ENCODE results near the gene APOL3. TPM values are rescaled to one million over a fixed set of nuclear protein-coding genes. Genes with fewer than 3 reads are reported as not detected.
A peak's percentile ranks its signal among the peaks of the same experiment; 100 is the strongest.

APOL3 gene
- total and polyA plus RNA-seq, 2 of the 13 experiments (the other 11 are each of a cell fraction or from before 2014, with no cell fraction given) = 3.8 to 5.4 TPM

GRCh38 chr22:36123673-36124630 lies 36.6 kb downstream of the APOL3 start (continued):
- TF ChIP-seq POGK (CRISPR knock-in tag; conservative IDR thresholded peaks at IDR 0.05) = no peak
- 0 out of 2 replicates have a peak, but pooled peaks have one; percentile 17 for TF ChIP-seq ISL2 (CRISPR knock-in tag; IDR thresholded peaks at IDR 0.05)
- no peak for TF ChIP-seq U2AF1 (optimal IDR thresholded peaks at IDR 0.05; ENCODE audit: low read depth, low read length)
- TF ChIP-seq, protein P1, sequence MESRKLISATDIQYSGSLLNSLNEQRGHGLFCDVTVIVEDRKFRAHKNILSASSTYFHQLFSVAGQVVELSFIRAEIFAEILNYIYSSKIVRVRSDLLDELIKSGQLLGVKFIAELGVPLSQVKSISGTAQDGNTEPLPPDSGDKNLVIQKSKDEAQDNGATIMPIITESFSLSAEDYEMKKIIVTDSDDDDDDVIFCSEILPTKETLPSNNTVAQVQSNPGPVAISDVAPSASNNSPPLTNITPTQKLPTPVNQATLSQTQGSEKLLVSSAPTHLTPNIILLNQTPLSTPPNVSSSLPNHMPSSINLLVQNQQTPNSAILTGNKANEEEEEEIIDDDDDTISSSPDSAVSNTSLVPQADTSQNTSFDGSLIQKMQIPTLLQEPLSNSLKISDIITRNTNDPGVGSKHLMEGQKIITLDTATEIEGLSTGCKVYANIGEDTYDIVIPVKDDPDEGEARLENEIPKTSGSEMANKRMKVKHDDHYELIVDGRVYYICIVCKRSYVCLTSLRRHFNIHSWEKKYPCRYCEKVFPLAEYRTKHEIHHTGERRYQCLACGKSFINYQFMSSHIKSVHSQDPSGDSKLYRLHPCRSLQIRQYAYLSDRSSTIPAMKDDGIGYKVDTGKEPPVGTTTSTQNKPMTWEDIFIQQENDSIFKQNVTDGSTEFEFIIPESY (CRISPR knock-in tag; IDR thresholded peaks at IDR 0.05) = peak; percentile 18; the same call in 1 of the 2 replicates
- TF ChIP-seq ZKSCAN8 (CRISPR knock-in tag; IDR thresholded peaks at IDR 0.05; ENCODE audit: borderline replicate concordance) = peak; percentile 39; the same call in 1 of the 2 replicates
- no peak for TF ChIP-seq NFIB (CRISPR knock-in tag; IDR thresholded peaks at IDR 0.05; ENCODE audit: borderline replicate concordance)
- TF ChIP-seq, protein P2, sequence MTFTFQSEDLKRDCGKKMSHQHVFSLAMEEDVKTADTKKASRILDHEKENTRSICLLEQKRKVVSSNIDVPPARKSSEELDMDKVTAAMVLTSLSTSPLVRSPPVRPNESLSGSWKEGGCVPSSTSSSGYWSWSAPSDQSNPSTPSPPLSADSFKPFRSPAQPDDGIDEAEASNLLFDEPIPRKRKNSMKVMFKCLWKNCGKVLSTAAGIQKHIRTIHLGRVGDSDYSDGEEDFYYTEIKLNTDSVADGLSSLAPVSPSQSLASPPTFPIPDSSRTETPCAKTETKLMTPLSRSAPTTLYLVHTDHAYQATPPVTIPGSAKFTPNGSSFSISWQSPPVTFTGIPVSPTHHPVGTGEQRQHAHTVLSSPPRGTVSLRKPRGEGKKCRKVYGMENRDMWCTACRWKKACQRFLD (CRISPR knock-in tag; IDR thresholded peaks at IDR 0.05; ENCODE audit: borderline replicate concordance) = no peak; the same call in 1 of the 2 replicates
- TF ChIP-seq ZNF75D (CRISPR knock-in tag; IDR thresholded peaks at IDR 0.05; ENCODE audit: borderline replicate concordance) = no peak
- TF ChIP-seq MIER2 (CRISPR knock-in tag; IDR thresholded peaks at IDR 0.05) = no peak
- TF ChIP-seq, protein P3, sequence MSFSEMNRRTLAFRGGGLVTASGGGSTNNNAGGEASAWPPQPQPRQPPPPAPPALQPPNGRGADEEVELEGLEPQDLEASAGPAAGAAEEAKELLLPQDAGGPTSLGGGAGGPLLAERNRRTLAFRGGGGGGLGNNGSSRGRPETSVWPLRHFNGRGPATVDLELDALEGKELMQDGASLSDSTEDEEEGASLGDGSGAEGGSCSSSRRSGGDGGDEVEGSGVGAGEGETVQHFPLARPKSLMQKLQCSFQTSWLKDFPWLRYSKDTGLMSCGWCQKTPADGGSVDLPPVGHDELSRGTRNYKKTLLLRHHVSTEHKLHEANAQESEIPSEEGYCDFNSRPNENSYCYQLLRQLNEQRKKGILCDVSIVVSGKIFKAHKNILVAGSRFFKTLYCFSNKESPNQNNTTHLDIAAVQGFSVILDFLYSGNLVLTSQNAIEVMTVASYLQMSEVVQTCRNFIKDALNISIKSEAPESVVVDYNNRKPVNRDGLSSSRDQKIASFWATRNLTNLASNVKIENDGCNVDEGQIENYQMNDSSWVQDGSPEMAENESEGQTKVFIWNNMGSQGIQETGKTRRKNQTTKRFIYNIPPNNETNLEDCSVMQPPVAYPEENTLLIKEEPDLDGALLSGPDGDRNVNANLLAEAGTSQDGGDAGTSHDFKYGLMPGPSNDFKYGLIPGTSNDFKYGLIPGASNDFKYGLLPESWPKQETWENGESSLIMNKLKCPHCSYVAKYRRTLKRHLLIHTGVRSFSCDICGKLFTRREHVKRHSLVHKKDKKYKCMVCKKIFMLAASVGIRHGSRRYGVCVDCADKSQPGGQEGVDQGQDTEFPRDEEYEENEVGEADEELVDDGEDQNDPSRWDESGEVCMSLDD (CRISPR knock-in tag; IDR thresholded peaks at IDR 0.05; ENCODE audit: borderline replicate concordance) = 0 out of 2 replicates have a peak, but pooled peaks have one; percentile 33
- peak; percentile 89 for TF ChIP-seq KAT8 (CRISPR knock-in tag; IDR thresholded peaks at IDR 0.05)
- TF ChIP-seq, protein P4, sequence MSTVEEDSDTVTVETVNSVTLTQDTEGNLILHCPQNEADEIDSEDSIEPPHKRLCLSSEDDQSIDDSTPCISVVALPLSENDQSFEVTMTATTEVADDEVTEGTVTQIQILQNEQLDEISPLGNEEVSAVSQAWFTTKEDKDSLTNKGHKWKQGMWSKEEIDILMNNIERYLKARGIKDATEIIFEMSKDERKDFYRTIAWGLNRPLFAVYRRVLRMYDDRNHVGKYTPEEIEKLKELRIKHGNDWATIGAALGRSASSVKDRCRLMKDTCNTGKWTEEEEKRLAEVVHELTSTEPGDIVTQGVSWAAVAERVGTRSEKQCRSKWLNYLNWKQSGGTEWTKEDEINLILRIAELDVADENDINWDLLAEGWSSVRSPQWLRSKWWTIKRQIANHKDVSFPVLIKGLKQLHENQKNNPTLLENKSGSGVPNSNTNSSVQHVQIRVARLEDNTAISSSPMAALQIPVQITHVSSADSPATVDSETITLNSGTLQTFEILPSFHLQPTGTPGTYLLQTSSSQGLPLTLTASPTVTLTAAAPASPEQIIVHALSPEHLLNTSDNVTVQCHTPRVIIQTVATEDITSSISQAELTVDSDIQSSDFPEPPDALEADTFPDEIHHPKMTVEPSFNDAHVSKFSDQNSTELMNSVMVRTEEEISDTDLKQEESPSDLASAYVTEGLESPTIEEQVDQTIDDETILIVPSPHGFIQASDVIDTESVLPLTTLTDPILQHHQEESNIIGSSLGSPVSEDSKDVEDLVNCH (CRISPR knock-in tag; IDR thresholded peaks at IDR 0.05) = no peak
- no peak for TF ChIP-seq ZSCAN20 (CRISPR knock-in tag; IDR thresholded peaks at IDR 0.05; ENCODE audit: borderline replicate concordance)
- TF ChIP-seq RCOR2 (CRISPR knock-in tag; IDR thresholded peaks at IDR 0.05) = peak; percentile 42; the same call in 1 of the 2 replicates
- TF ChIP-seq TGIF2 (CRISPR knock-in tag; IDR thresholded peaks at IDR 0.05) = peak; percentile 12; the same call in 1 of the 2 replicates
- TF ChIP-seq ZBTB3 (CRISPR knock-in tag; IDR thresholded peaks at IDR 0.05; ENCODE audit: borderline replicate concordance, low read depth) = peak; percentile 31; the same call in 1 of the 2 replicates

All from HepG2 (cell line).